SIG-M5 treated with dmso at 0.1 percent for 504 hours (cell line): Measurements from ENCODE around the gene B4GAT1.

ENCODE experiments used
- DNase-seq: peaks from one replicate; lab custom pipeline; 2025; ENCODE audit not compliant: unreplicated experiment; lab: John Stamatoyannopoulos, UW

The B4GAT1 gene

DNA sequence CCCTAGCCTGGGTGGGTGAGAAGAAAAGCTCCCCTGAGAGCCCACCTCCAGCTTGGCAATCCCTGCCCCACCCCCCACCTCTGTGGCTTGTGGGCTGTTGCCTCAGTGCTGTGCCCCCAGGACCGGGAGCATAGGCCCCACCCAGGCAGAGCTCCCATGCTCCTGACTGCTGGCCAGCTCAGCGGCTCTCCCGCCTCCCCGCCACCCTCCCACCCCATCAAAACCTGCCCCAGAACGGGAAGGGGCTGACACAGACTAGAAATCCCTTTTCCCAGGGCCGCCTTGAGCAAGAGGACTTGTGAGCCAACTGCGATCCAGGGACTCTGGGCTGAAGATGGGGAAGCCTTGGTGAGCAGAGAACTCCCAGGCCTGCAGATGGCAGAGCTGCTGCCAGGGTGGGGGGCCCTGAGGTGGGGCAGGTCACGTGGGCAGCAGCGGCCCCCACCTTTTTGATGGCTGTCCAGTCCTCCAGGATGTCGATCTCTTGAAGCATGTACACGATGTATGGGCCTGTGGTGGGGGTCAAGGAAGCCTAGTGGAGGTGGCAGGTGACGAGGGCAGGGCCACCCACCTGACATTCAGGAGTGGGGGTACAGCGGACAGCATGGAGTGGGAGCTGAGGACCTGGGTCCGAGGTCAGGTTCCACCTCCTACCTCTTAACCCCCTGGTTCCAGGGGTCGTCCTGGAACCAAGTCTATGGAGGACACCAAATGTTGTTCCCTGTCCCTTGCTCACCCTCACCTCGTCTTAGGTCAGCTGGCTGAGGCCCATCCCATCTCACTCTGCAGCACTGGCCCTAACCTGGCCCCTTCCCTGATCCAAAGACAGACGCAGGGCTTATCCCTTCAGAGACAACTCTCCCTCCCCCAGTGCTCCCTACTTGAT is 8.9 kb downstream of the B4GAT1 start:
- DNase-seq, result no peak

- DNase-seq, result no peak
Observed at GRCh38 chr11:66337103-66337899, 10.1 kb downstream of the B4GAT1 start.

DNA sequence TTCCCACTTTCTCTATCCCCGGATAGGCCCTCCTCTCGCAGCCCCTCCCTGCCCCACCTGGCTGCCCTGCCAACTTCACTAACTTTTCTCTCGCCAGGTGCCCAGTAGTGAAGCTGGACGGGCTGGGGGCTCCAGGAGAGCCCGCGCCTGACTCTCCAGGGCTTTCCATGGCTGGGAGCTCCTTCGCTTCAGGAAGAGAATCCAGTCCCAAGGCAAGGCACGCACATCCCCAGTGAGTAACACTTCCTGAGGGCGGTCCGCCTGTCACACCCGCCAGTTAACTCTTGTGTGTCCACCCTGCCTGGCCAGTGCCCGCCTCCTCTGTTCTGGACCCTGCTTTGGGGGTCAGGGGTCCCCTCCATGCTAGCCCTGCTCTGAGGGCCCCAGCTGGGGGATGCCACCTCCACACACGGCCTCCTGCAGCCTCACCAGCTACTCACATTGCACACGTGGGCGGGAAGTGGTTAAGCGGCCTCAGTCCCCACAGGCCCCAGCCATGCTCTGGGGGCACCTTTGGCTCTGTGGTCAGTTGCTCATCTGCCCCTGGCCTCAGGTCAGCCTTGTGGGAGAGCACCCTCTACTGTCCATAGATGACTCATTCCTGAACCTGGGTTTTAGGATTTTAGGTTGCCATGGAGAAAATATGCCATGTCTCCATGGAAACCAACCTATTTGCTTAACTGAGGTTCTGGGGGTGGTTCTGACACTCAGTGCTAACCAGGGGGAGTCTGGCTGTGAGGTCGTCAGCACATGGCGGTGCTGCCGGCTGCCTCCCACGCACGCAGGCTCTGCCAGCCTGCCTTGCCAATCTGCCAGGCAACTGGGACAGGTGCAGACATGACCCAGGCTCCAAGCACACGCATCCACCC is 11.0 kb downstream of the B4GAT1 start, which contains the start of gene RIN1:
RIN1 (minus strand) TSS at position 201 of the 869 bp plus-strand sequence; CDS start at position 169, 32 bp downstream.
- peak; percentile 41 for DNase-seq

- DNase-seq, result no peak
Observed at GRCh38 chr11:66335531-66336233, 11.7 kb downstream of the B4GAT1 start.

GRCh38 chr11:66334605-66335442 is 12.6 kb downstream of the B4GAT1 start:
- DNase-seq, result peak; percentile 41

GRCh38 chr11:66333896-66334604 is 13.4 kb downstream of the B4GAT1 start:
- DNase-seq, result no peak

GRCh38 chr11:66333220-66333877 is 14.1 kb downstream of the B4GAT1 start:
- no peak for DNase-seq

GRCh38 chr11:66332371-66333219 is 14.8 kb downstream of the B4GAT1 start:
- no peak for DNase-seq

DNA sequence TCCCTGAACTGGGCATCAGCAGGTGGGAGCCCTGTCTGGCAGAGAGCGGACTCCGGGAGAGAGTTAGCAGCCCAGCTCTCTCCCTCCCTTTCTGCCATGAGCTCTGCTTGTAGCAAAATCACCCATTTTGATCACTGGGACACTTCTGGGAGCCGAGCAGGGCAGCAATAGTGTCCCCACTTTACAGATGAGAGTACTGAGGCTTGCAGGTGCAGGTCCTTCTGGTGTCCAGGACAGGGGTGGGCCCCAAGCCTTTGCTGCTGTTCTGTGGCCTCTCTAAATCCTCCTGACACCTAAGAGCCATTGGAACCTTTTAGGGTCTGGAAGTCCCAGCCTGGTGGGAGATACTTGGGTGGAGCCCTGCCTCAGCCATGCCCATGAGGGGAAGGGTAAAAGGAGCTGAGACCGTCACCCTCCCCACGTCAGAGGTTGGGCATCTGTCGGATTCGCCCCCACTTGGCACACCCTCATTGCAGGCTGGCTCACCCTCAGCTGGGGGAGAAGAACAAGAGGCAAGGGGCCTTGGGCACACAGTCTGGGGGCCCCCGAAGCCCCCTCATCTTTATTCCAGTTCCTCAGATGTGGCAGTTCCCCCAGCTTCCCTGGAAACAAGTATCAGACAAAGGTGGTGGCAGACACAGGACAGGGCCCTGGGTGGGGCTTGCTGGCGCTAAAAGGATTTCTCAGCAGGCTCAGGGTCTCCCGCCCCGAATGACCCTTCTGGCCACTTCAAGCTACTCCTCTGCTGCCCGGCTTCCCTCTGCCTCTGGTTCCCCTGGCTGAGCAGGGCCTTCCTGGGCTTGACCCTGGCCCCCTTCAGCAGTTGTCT is 15.7 kb downstream of the B4GAT1 start:
- DNase-seq, result no peak

- no peak for DNase-seq
Observed at GRCh38 chr11:66330931-66331330, 16.5 kb downstream of the B4GAT1 start.

GRCh38 chr11:66329165-66329673 is 18.2 kb downstream of the B4GAT1 start:
- no peak for DNase-seq

GRCh38 chr11:66328302-66329144 is 18.9 kb downstream of the B4GAT1 start:
- peak; percentile 72 for DNase-seq

DNA sequence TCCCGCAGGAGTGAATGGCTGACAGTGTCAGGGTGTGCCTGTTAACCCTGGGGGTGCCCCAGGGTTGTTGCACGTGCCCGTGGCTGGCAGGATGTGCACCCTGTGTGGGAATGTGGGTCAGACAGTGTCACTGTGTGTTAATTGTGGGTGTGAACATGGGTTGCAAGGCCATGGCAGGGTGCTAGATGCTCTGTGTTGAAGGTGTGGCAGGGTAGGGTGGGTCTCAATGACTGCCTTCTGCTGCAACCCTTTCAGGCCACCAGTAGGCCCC is 19.5 kb downstream of the B4GAT1 start:
- DNase-seq, result no peak

GRCh38 chr11:66327171-66328030 is 20.0 kb downstream of the B4GAT1 start:
- DNase-seq, result no peak
